Adipose tissue (tissue), 3 donors: ENCODE results near the gene SHQ1. TPM values are rescaled to one million over a fixed set of nuclear protein-coding genes. Genes with fewer than 3 reads are reported as not detected.

Experiments
- polyA plus RNA-seq, 3 donors: library from polyadenylated mRNA; stranded (reverse); fragments of 200-250 nt; gene quantifications; one replicate each; pipeline ENCODE4 v1.2.3, GENCODE V29; 2013
- donor health status: healthy with polysubstance abuse.
- donor health status: Bipolar disorder and iron deficiency.
- donor health status: healthy.

The SHQ1 gene
- polyA plus RNA-seq, 3 donors, result 5.0 to 8.4 (median 6.5) TPM

Other genes starting within 250 kb of the SHQ1 start
- 10 to 100 TPM in 1 of 3 donors, 1 to 10 TPM in 1, under 1 TPM in 1; 0.58 to 17.5 (median 3.3) TPM for gene GXYLT2, start 39.6 kb upstream of the SHQ1 start, polyA plus RNA-seq
- gene PPP4R2, start 148.4 kb upstream of the SHQ1 start, polyA plus RNA-seq, result 10 to 100 TPM in 2 of 3 donors, 1 to 10 TPM in 1; 6.5 to 31.5 (median 20.1) TPM
- gene EBLN2, start 213.2 kb upstream of the SHQ1 start, polyA plus RNA-seq, result 1 to 10 TPM in 1 of 3 donors, under 1 TPM in 2; 0.34 to 1.1 (median 0.66) TPM